DMS153 treated with DMSO at 0.1 percent for 48 hours (cell line): ENCODE measurements around the gene AFTPH.
"Not testable (repeated sequence)": the region's sequence is repeated elsewhere in the genome, so short reads cannot be mapped to it uniquely, and the experiment has no call there.

ENCODE experiments used
- DNase-seq: peaks from one replicate; lab custom pipeline; 2025; ENCODE audit not compliant: unreplicated experiment; lab: John Stamatoyannopoulos, UW

Gene AFTPH

DNA sequence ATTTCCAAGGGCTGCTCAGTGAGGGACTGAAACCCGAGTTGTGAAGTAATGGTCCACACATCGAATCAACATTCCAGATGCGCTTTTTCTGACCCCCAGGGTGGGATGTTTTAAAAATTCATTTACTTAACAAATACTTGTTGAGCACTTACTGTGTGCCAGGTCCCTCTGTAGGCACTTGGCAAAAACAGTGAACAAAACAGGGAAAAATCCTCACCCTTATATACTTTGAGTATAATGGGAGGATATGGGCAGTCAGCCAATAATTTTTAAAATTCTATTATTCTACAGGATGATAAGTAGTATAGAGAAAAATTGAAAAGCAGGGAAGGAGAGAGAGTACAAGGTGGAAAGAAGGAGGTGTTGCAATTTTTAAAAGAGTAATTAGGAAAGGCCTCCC lies 31.3 kb upstream of the AFTPH start:
- DNase-seq: no peak

DNA sequence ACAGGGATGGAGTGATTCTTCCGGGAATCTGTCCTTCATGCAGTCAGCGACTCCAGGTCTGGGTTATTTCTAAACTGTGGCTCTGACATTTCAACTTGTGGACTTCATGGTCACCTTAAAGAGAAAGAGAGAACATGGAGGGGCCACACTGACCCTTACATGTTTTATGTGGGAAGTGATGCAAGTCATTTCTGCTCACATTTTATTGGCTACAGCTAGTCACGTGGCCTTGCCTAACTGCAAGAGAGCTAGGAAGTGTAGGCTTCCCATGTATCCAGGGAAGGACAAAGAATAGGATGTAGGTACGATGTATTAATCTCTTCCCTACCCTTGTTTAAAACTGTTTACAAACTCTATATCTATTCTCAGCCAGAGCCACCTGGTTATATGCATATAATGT lies 30.3 kb upstream of the AFTPH start:
- DNase-seq: no peak

GRCh38 chr2:64498438-64498837 lies 25.7 kb upstream of the AFTPH start:
- no peak for DNase-seq

GRCh38 chr2:64500549-64500948 lies 23.6 kb upstream of the AFTPH start:
- DNase-seq: no peak

GRCh38 chr2:64501946-64502345 lies 22.2 kb upstream of the AFTPH start:
- no peak for DNase-seq

- DNase-seq: no peak
Measured at GRCh38 chr2:64502860-64503259, 21.3 kb upstream of the AFTPH start.

GRCh38 chr2:64504774-64505720 lies 19.1 kb upstream of the AFTPH start:
- no peak for DNase-seq

DNA sequence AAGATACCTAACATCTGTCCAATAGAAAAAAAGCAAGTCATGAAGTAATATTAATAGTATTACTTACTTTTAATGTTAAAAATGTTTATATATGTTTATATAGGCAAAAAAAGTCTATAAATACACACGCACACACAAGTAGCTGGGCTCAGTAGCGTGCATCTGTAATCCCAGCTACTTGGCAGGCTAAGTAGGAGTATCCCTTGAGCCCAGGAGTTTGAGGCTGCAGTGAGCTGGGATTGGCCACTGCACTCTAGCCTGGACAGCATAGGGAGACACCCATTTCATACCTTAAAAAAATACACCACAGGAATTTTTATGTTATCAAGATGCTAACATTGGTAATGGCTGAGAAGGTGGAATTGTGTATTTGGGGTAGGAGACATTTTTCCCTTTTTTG lies 17.4 kb upstream of the AFTPH start:
- DNase-seq: no peak

DNA sequence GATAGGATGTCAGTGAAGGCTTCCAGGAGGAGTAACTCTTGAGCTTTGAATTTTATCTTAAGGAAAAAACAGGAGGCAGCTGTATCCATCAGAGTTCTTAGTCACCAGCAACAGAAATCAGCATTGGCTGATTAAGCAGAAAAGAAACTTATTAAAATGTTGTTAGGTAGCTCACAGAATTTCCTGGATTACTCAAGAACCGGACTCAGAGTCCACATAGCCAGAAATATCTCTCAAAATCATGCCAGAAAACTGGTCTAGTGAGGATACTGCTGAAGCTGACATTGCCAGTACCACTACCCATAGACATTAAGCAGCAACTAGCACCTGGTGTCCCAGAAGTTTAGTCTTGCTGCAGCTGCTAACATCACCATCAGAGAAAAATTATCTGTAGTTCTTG lies 10.1 kb upstream of the AFTPH start:
- DNase-seq: no peak

- no peak for DNase-seq
Measured at GRCh38 chr2:64515086-64515485, 9.0 kb upstream of the AFTPH start.

DNA sequence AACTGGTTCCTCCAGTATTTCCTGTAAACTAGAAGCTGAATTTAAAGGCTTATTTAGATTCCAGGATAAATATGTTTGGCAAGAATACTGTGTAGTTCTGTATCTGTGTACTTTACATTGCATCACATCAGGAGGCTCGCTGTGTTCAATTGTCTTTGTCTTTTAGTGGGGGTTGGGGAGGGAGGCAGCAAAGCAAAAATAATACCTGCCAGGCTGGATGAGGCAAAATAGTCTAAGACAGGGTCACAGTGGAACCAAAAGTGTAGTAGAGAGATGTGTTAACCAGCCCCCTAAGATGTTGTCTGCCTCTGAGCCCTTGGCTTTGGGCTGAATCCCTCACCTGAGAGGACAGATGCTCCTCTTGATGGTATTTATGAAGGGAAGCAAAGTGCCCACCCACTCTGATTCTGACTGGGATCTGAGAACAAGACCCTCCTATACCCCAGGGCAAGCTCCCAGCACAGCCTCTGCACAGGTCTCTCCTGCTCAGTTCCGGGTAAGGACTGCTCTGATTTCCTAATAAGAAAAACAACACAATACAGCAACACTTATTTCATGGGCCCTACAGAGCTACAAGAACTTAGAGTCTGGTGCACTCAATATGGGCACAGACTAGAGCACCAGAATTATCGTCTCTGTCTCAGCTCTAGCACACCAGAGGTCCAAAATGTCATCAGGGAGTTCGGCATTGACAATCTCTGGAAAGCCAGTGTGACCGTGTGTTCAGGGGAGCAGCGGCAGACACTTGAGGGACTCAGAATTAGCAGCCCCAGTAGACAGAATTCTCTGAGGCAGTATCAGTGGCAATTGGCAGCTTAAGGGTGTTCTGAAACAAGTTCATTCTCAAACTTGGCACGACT lies 7.2 kb upstream of the AFTPH start:
- DNase-seq: no peak

GRCh38 chr2:64517511-64517884 lies 6.6 kb upstream of the AFTPH start:
- DNase-seq: no peak

GRCh38 chr2:64522843-64523428 lies 1.2 kb upstream of the AFTPH start:
- DNase-seq: peak; percentile 83

DNA sequence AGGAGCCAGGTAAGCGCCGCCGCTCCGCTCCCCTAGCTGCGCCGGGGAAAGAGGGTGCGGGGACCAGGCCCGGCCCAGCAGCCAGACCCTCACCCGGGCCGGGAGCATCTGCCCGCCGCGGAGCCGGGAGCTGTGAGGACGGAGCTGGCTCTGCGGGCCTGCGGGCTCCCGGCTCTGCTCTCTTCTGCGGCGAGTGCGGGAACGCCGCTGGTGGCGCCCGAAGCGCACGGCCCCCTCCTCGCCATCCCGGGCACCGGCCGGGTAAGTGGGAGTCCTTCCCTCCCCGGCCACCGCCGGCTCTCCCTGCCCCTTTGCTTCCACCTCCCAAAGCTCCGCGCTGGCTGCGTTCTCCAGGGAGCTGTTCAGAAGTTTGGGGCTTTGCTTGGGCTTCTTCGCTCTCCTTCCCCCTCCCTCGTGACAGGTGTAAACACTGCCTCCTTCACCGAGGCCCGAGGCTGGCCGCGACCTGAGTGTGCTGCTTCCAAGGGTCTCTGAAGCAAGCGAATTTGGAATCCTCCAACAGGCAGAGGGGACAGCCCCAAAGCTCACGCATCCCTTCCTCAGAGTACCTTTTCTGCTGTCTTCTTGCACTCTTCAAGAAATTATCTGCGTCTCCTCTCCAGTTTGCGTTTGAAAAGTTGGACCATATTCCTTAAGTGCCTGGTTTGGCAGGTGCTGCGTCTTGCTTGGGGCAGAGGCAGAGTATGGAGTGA lies 632 bp downstream of the AFTPH start:
- no peak for DNase-seq

- DNase-seq: no peak
Measured at GRCh38 chr2:64525317-64525613, 1.1 kb downstream of the AFTPH start.

DNA sequence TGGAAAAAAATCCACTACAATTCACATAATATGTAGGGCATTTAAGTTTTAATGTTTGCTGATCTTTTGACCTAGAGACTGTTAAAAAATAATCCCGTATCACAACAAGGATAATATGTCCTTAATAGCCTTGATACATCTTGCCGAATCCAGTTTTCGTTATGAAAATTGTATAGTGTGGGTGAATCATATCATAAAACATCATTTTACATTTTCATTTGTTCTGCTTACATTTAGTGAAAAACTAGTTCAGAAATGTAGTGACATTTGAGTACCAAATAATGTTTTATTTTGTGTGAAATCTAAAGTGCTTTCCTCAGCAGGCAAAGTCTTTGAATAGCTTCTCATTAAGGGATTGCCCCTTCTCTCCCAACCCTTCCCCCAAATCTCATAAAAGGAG lies 1.9 kb downstream of the AFTPH start:
- no peak for DNase-seq

DNA sequence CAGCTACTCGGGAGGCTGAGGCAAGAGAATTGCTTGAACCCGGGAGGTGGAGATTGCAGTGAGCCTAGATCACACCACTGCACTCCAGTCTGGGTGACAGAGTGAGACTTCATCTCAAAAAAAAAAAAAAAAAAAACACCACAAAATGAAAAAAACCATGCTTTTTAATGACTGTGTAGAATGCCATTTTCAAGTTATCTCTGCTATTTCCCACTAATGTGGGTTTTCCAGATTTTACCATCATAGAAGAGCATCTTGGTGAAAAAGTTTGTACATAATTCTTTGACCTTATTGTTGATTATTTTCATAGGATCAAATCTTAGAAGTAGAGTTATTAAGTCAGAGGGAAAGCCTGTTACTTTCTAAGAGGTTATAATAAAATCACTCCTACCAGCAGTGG lies 6.8 kb downstream of the AFTPH start:
- DNase-seq: not testable (repeated sequence)

DNA sequence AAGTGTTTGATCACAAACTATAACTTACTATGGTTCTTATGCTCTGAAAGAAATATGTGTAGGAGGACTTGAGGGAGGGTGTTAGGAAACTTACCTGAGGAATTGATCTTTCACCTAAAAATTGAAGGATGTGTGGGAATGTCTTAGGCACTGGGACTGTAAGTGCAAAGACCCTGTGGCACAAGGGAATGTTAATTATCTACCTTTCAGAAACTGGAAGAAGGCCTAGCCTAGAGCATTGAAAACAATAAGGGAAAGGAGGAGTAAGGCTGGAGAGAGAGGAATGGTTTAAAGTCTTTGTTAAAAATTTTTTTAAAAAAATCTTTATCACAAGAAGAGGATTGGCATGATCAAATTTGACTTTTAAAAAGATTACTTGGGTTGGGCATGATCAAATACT lies 7.9 kb downstream of the AFTPH start:
- DNase-seq: no peak

GRCh38 chr2:64533882-64534281 lies 9.8 kb downstream of the AFTPH start:
- no peak for DNase-seq

GRCh38 chr2:64534363-64534762 lies 10.2 kb downstream of the AFTPH start:
- DNase-seq: no peak

- DNase-seq: no peak
Measured at GRCh38 chr2:64535024-64535423, 10.9 kb downstream of the AFTPH start.
